Adrenal gland (tissue), 12 donors: Measurements from ENCODE around the gene ZNF473. TPM values are rescaled to one million over a fixed set of nuclear protein-coding genes. Genes with fewer than 3 reads are reported as not detected.

ENCODE experiments used
- DNase-seq, 7 donors: peaks; one replicate each; pipeline ENCODE4 v3.0.0-alpha.2; 2019 to 2020
- H3K27ac ChIP-seq, 5 donors: fragments of 200-600 bp; sonication (generic) in 4 of 5; 1 replicate in 3 of 5; 2 replicates in 2 of 5; pipeline versions ENCODE4 v1.5.1 to v1.8.0; 2016 to 2020; ENCODE audit warnings: mild to moderate bottlenecking in 1 of 5
- H3K27me3 ChIP-seq: fragments of 200-600 bp; 2 replicates; pipeline ENCODE4 v1.8.0; 2021
- H3K36me3 ChIP-seq, 2 donors: fragments of 200-600 bp; replicated peaks in 1 of 2; 1 replicate in 1 of 2; 2 replicates in 1 of 2; pipeline versions ENCODE4 v1.5.1 to v1.8.0; 2018 to 2022
- H3K4me1 ChIP-seq, 2 donors: fragments of 200-600 bp; replicated peaks in 1 of 2; 1 replicate in 1 of 2; 2 replicates in 1 of 2; pipeline versions ENCODE4 v1.5.1 to v1.8.0; 2018 to 2021
- H3K4me3 ChIP-seq, 4 donors: fragments of 200-600 bp; sonication (generic) in 3 of 4; one replicate each; pipeline ENCODE4 v1.5.1; 2016 to 2018
- H3K9me3 ChIP-seq, 3 donors: fragments of 200-600 bp; sonication (generic) in 1 of 3; replicated peaks in 1 of 3; 1 replicate in 2 of 3; 2 replicates in 1 of 3; pipeline versions ENCODE4 v1.5.1 to v1.8.0; 2016 to 2021
- CTCF ChIP-seq, 6 experiments: fragments of 450-650 bp in 4 of 6; fragments of 200-600 bp in 2 of 6; sonication (generic) in 1 of 6; IDR thresholded peaks; 1 replicate in 5 of 6; 2 replicates in 1 of 6; pipeline versions ENCODE4 v1.5.1 to v1.8.0; 2016 to 2021; ENCODE audit warnings: antibody characterized with exemption in 6 of 6, mild to moderate bottlenecking in 2 of 6, moderate library complexity in 1 of 6
- POLR2A ChIP-seq, 2 donors: fragments of 450-650 bp; IDR thresholded peaks; one replicate each; pipeline ENCODE4 v1.6.1; 2017; ENCODE audit warnings: antibody characterized with exemption in 2 of 2, mild to moderate bottlenecking in 2 of 2, moderate library complexity in 1 of 2
- WGBS, 4 donors: extraction: QIAGEN DNeasy Blood & Tissue Kit in 2 of 4; methylation state at CpG; one replicate each; pipeline versions ENCODE4 v1.1.5 to v1.1.7; 2013 to 2017; 5-methylcytosine and 5-hydroxymethylcytosine counted together
- intact Hi-C, 2 donors: fragments of 100-400 bp; cut with DNase I; formaldehyde crosslinking; loops; one replicate each; pipeline versions ENCODE4 v1.14.1 to v1.15.0; 2022 to 2023
- polyA plus RNA-seq, 3 donors: library from polyadenylated mRNA; stranded (reverse); fragments of 200-250 nt in 2 of 3; fragments of 350-450 nt in 1 of 3; fragmentation: Illumina TruSeq in 1 of 3; extraction: RNeasy Lipid Tissue Mini Kit (QIAGEN cat#74804) in 1 of 3; gene quantifications; one replicate each; pipeline ENCODE4 v1.2.3, GENCODE V29; 2013 to 2014
- total RNA-seq, 9 donors: library from RNA; depleted of rRNA in 4 of 9; stranded (reverse); fragments of >200 nt in 4 of 9; fragments of 120-200 nt in 1 of 9; fragmentation: NEBNext Ultra II Directional in 1 of 9; extraction: Animal tissue kit (Norgen Biotek cat#: 25700) in 1 of 9; gene quantifications; one replicate each; pipeline versions ENCODE4 v1.1.0 to v1.2.4, GENCODE V29; 2013 to 2023
- donor health status: healthy with polysubstance abuse.
- donor health status: Bipolar disorder and iron deficiency.
- donor health status: DM: yes; HTN: yes; CAD: no.
- donor health status: DM: no; HTN: no; CAD: no.
- donor health status: DM: no; HTN: no; CAD: no.
- donor health status: DM: yes; HTN: yes; CAD: no.

The ZNF473 gene
- total and polyA plus RNA-seq, 12 donors: 2.7 to 13.2 (median 9.1) TPM

- H3K4me1 ChIP-seq: peaks cover 10 to 11% of the 10 kb centered on the region in 2 donors
- no peak overlapping the region for H3K4me3 ChIP-seq
- H3K27me3 ChIP-seq: no peaks in the 10 kb centered on the region
- no peaks in the 10 kb centered on the region for H3K9me3 ChIP-seq
- intact Hi-C loops: no loop called here
- peaks cover 0 to 63% of the 10 kb centered on the region in 2 donors for H3K36me3 ChIP-seq
- DNase-seq: no peak
- no peak overlapping the region for H3K27ac ChIP-seq
- WGBS, 4 donors: 94 to 100% (median 98%) methylated on average over 2 of the region's 2 CpGs
- no peak for TF ChIP-seq POLR2A (IDR thresholded peaks at IDR 0.05)
- no peak for TF ChIP-seq CTCF (IDR thresholded peaks at IDR 0.05)
Measured at GRCh38 chr19:50007947-50008346, 17.9 kb upstream of the ZNF473 start.

GRCh38 chr19:50008532-50008931 is 17.3 kb upstream of the ZNF473 start:
- peak in 1 of 7 donors; percentile 34 for DNase-seq
- intact Hi-C loops: no loop called here
- Histone ChIP-seq H3K9me3 (no peaks in the 10 kb centered on the region), H3K36me3 (peaks cover 0 to 63% of the 10 kb centered on the region in 2 donors), H3K27ac (no peak overlapping the region), H3K27me3 (no peaks in the 10 kb centered on the region), H3K4me3 (no peak overlapping the region), H3K4me1 (peaks cover 9 to 10% of the 10 kb centered on the region in 2 donors)
- WGBS, 4 donors: 61 to 71% (median 64%) methylated on average over 9 to 10 of the region's 10 CpGs
- no peak for TF ChIP-seq POLR2A (IDR thresholded peaks at IDR 0.05)
- TF ChIP-seq CTCF (IDR thresholded peaks at IDR 0.05): no peak

GRCh38 chr19:50016225-50016807 is 9.5 kb upstream of the ZNF473 start:
- peaks cover 0 to 68% of the 10 kb centered on the region in 2 donors for H3K36me3 ChIP-seq
- TF ChIP-seq CTCF (IDR thresholded peaks at IDR 0.05): no peak
- TF ChIP-seq POLR2A (IDR thresholded peaks at IDR 0.05): no peak
- no peak overlapping the region for H3K4me3 ChIP-seq
- no peaks in the 10 kb centered on the region for H3K9me3 ChIP-seq
- H3K4me1 ChIP-seq: no peaks in the 10 kb centered on the region
- intact Hi-C loops: no loop called here
- no peak overlapping the region for H3K27ac ChIP-seq
- DNase-seq: no peak
- 93 to 100% (median 95%) methylated on average over 1 of the region's 1 CpG; no CpG with 5 or more reads in 1 of the 4 donors for WGBS, 4 donors
- H3K27me3 ChIP-seq: no peaks in the 10 kb centered on the region

- Histone ChIP-seq H3K4me1 (peaks cover 13% of the 10 kb centered on the region in 2 donors), H3K27ac (no peak overlapping the region), H3K36me3 (peaks cover 0 to 43% of the 10 kb centered on the region in 2 donors), H3K9me3 (no peaks in the 10 kb centered on the region), H3K4me3 (no peak overlapping the region), H3K27me3 (no peaks in the 10 kb centered on the region)
- WGBS, 4 donors: 82 to 90% (median 86%) methylated on average over 6 of the region's 6 CpGs
- no peak for DNase-seq
- intact Hi-C loops: no loop called here
- no peak for TF ChIP-seq POLR2A (IDR thresholded peaks at IDR 0.05)
- TF ChIP-seq CTCF (IDR thresholded peaks at IDR 0.05): no peak
Measured at GRCh38 chr19:50020481-50020880, 5.3 kb upstream of the ZNF473 start.
